GM21381 (cell line): Measurements from ENCODE around the gene STEAP2.
"Not testable (repeated sequence)": the region's sequence is repeated elsewhere in the genome, so short reads cannot be mapped to it uniquely, and the experiment has no call there.

Experiments
- ATAC-seq: cut with Tn5 transposase; IDR thresholded peaks from one replicate; pipeline ENCODE4 v1.9.1; 2021; ENCODE audit warnings: mild to moderate bottlenecking, moderate library complexity; ENCODE audit not compliant: unreplicated experiment

The STEAP2 gene

DNA sequence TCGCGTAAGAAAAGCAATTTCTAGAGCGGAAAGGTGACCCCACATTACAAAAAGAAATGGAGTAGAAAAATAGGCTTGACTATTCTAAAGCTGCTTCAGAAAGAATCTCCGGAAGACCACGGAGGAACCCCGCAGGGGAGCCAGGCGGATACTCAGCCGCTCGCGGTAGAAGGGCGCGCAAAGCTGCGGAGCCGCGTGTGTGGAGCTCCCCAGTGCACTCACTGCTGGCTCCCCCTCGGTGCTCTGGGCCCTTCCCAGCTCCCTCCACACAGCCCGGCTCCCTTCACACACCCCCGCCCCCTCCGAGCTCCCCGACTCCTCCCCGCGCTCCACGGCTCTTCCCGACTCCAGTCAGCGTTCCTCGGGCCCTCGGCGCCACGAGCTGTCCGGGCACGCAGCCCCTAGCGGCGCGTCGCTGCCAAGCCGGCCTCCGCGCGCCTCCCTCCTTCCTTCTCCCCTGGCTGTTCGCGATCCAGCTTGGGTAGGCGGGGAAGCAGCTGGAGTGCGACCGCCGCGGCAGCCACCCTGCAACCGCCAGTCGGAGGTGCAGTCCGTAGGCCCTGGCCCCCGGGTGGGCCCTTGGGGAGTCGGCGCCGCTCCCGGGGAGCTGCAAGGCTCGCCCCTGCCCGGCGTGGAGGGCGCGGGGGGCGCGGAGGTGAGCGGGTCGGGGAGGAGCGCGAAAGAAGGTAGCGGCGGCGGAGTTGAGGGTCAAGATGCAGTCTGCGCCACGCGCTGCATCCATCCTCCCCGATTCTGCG is at the start of gene STEAP2:
Gene STEAP2, plus strand, starts transcription at position 350 of the 758 bp plus-strand sequence. CDS start 13,343 bp downstream, outside the sequence.
- ATAC-seq: peak; percentile 91

GRCh38 chr7:90163534-90163933 is 48.0 kb upstream of the STEAP2 start:
- no peak for ATAC-seq

DNA sequence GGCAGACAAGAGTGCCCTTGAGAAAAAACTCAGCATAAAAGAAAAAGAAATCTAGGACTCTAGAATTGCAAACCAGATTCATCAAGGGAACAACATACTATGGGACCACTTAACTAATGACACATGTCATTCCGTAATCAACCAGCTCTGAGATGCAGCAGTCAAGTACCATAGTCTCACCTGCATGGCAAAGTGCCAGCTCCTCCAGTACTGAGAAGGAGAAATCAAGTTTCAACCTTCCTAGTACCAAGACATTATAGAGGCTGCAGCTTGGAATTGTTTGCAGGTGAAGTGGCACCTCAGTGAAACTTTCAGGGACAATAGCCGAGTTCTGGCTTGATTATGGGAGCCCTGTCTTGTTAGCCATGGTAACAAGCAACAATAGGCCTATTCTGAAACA is 45.8 kb upstream of the STEAP2 start:
- ATAC-seq: no peak

- ATAC-seq: no peak
Measured at GRCh38 chr7:90166153-90166552, 45.4 kb upstream of the STEAP2 start.

- no peak for ATAC-seq
Measured at GRCh38 chr7:90167361-90167760, 44.2 kb upstream of the STEAP2 start.

DNA sequence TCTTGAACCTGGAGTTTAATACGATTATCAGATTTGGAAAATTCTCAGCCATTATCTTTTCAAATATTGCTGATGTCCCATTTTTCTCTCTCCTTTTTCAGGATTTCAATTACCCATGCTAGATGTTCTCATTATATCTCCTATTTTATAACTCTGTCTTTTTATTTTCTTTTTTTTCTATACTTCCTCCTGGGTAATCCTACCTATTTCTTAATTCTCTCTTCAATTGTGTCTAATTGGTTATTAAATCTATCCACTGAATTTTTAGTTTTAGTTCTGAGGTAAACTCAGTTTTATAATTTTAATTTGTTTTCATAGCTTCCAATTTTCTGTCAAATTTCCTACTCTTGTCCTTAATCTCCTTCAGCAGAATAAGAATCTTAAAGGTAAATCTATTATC is 41.6 kb upstream of the STEAP2 start:
- ATAC-seq: no peak

DNA sequence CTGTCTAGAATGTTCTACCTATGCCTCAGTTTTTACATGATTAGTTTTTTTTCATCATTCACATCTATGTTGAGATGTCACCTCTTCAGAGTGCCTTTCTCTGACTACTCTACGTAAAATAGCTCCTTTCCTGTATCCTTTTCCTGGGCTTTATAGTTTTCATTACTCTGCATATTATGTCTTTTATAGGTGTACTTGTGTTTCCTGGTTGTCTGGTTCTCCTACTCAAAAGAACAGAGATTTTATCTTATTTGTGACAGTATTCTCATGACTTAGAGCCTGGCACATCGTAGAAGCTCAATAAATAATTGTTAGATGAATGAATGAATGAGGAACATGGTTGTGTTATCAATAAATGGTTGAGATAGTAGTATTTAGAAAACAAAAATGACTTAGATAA is 39.4 kb upstream of the STEAP2 start:
- no peak for ATAC-seq

GRCh38 chr7:90172624-90173023 is 38.9 kb upstream of the STEAP2 start:
- ATAC-seq: no peak

- ATAC-seq: peak; percentile 97
Measured at GRCh38 chr7:90173127-90173844, 38.3 kb upstream of the STEAP2 start.

- ATAC-seq: no peak
Measured at GRCh38 chr7:90175667-90176066, 35.9 kb upstream of the STEAP2 start.

- no peak for ATAC-seq
Measured at GRCh38 chr7:90176195-90176594, 35.3 kb upstream of the STEAP2 start.

- no peak for ATAC-seq
Measured at GRCh38 chr7:90178166-90178565, 33.4 kb upstream of the STEAP2 start.

DNA sequence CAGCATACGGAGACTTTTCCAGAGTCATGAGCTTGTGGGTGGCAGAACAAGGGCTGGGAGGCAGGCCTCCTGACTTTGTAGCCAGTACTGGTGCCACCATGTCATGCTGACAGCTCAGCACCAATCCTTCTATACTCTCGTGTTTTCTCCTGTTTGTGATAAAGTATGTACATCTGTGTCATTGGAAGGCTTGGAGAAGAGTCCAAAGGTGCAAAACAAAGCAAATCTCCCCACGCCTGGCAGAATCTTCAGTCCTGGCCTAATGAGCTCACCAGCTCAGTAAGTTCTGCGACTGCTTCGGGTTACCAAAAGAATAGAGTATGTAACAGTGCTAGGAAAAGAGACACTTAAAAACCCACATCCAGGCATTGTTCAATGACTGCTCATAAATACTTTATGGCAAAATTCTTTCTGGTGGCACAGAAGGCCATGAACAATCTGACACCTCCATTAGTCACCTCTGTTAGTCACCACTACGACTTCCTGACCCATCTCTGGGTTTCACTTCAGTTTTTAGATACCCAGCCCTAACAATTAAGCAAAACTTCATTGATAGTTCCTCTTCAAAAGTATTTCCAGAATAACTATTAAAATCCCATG is 32.8 kb upstream of the STEAP2 start:
- ATAC-seq: peak; percentile 99

- peak; percentile 36 for ATAC-seq
Measured at GRCh38 chr7:90180011-90180585, 31.4 kb upstream of the STEAP2 start.

GRCh38 chr7:90180649-90181048 is 30.9 kb upstream of the STEAP2 start:
- no peak for ATAC-seq

- no peak for ATAC-seq
Measured at GRCh38 chr7:90181485-90181884, 30.1 kb upstream of the STEAP2 start.

GRCh38 chr7:90186290-90186689 is 25.2 kb upstream of the STEAP2 start:
- not testable (repeated sequence) for ATAC-seq

DNA sequence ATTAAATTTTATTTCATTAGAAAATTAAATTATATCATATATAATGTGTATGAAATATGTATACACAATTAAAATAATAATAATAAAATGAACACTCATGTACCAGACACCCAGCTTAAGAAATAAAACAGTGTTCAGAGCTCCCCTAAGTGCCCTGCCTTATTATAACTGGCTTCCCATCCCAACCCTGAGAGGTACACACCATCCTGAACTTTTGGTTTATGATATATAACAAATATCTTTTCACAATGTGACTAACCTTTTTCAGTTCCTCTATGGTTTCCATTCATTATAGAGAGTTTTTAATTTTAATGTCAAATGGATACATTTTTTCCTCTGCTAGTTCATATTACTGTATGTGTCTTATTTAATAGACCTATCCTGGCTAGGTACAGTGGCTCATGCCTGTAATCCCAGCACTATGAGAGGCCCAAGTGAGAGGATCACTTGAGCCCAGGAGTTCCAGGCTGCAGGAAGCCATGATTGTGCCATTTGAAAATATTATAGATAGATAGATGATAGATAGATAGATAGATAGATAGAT is 24.0 kb upstream of the STEAP2 start:
- no peak for ATAC-seq

GRCh38 chr7:90188281-90188680 is 23.3 kb upstream of the STEAP2 start:
- peak; percentile 94 for ATAC-seq

- ATAC-seq: no peak
Measured at GRCh38 chr7:90190995-90191394, 20.5 kb upstream of the STEAP2 start.

DNA sequence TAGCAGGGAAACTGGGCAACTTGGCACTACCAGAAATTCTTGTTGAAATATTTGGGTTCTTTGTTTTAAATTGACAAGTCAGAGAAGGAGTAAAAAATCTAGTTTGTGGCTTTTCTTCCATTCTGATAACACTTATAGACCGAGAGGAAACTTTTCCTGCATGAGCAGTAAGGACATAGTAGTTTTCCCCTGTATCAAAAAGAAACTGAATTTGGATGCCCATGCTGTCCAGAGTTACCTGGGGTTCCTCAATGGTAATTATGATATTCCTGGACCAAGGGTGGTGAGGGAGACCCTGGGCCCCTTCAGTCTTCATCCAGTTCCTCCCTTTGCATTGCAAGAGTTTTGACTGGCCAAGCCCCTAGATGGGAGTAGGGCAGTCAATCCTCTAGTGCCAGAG is 19.9 kb upstream of the STEAP2 start:
- ATAC-seq: no peak
